Hepatocyte (in vitro differentiated cells): ENCODE results near the gene VCL. TPM values are rescaled to one million over a fixed set of nuclear protein-coding genes. Genes with fewer than 3 reads are reported as not detected.
A peak's percentile ranks its signal among the peaks of the same experiment; 100 is the strongest.
"Not testable (repeated sequence)": the region's sequence is repeated elsewhere in the genome, so short reads cannot be mapped to it uniquely, and the experiment has no call there.

Experiments
- DNase-seq: peaks from one replicate; pipeline ENCODE4 v3.0.0-alpha.2; 2016; ENCODE audit warnings: low spot score
- H2AFZ ChIP-seq: fragments of 200-600 bp; sonication (generic); 2 replicates; pipeline ENCODE4 v1.6.0; 2016; ENCODE audit warnings: antibody characterized with exemption, mild to moderate bottlenecking
- H3K27ac ChIP-seq: fragments of 200-600 bp; sonication (generic); 2 replicates; pipeline ENCODE4 v1.5.1; 2016; ENCODE audit warnings: mild to moderate bottlenecking
- H3K27me3 ChIP-seq: fragments of 200-600 bp; sonication (generic); 2 replicates; pipeline ENCODE4 v1.6.1; 2016
- H3K36me3 ChIP-seq: fragments of 200-600 bp; sonication (generic); replicated peaks from 2 replicates; pipeline ENCODE4 v1.5.1; 2016; ENCODE audit warnings: low read depth; ENCODE audit not compliant: insufficient read depth
- H3K4me1 ChIP-seq: fragments of 200-600 bp; sonication (generic); 2 replicates; pipeline ENCODE4 v1.5.1; 2016; ENCODE audit warnings: mild to moderate bottlenecking, moderate library complexity; ENCODE audit not compliant: insufficient read depth
- H3K4me2 ChIP-seq: fragments of 200-600 bp; sonication (generic); 2 replicates; pipeline ENCODE4 v1.6.0; 2016
- H3K4me3 ChIP-seq: fragments of 200-600 bp; sonication (generic); 2 replicates; pipeline ENCODE4 v1.5.1; 2016; ENCODE audit warnings: mild to moderate bottlenecking
- H3K79me2 ChIP-seq: fragments of 200-600 bp; sonication (generic); 2 replicates; pipeline ENCODE4 v1.6.0; 2017; ENCODE audit warnings: mild to moderate bottlenecking
- H3K9me2 ChIP-seq: fragments of 200-600 bp; sonication (generic); replicated peaks from 2 replicates; pipeline ENCODE4 v1.6.0; 2017; ENCODE audit warnings: mild to moderate bottlenecking; ENCODE audit not compliant: insufficient read depth
- H3K9me3 ChIP-seq: fragments of 200-600 bp; sonication (generic); 2 replicates; pipeline ENCODE4 v1.5.1; 2016; ENCODE audit warnings: low read depth, mild to moderate bottlenecking
- H4K20me1 ChIP-seq: fragments of 200-600 bp; sonication (generic); 2 replicates; pipeline ENCODE4 v1.6.0; 2016; ENCODE audit warnings: mild to moderate bottlenecking; ENCODE audit not compliant: insufficient read depth, poor library complexity, severe bottlenecking
- CTCF ChIP-seq: fragments of 200-600 bp; sonication (generic); IDR thresholded peaks from 2 replicates; pipeline ENCODE4 v1.5.1; 2016; ENCODE audit warnings: antibody characterized with exemption, mild to moderate bottlenecking; ENCODE audit not compliant: poor library complexity
- EZH2 ChIP-seq: fragments of 200-600 bp; sonication (generic); IDR thresholded peaks from 2 replicates; pipeline ENCODE4 v1.6.1; 2016; ENCODE audit warnings: antibody characterized with exemption, mild to moderate bottlenecking, borderline replicate concordance
- EZH2phosphoT487 ChIP-seq: fragments of 200-600 bp; sonication (generic); IDR thresholded peaks from one replicate; pipeline ENCODE4 v1.6.1; 2018; ENCODE audit warnings: antibody characterized with exemption, mild to moderate bottlenecking, low read depth, moderate library complexity; ENCODE audit not compliant: unreplicated experiment, severe bottlenecking
- WGBS: methylation state at CpG from one replicate; pipeline ENCODE4 v1.1.6; 2016; ENCODE audit warnings: low lambda C conversion rate; ENCODE audit errors: missing lambda C conversion rate; 5-methylcytosine and 5-hydroxymethylcytosine counted together
- polyA plus RNA-seq: library from polyadenylated mRNA; unstranded; fragments of >200 nt; fragmentation: Nextera tagmentation; extraction: Ambion mirVana; gene quantifications from 2 replicates; pipeline ENCODE4 v1.2.1, GENCODE V29; 2016
- total RNA-seq: library from RNA; depleted of rRNA; stranded (reverse); fragments of >200 nt; gene quantifications from 2 replicates; pipeline ENCODE4 v1.2.3, GENCODE V29; 2014

The VCL gene
- total and polyA plus RNA-seq, 2 experiments from 2014 or later: 60.8 to 93.4 TPM

GRCh38 chr10:73998623-73998928 lies 660 bp downstream of the VCL start:
- no peak for DNase-seq
- Histone ChIP-seq H3K27ac (peak overlapping the region; percentile 96), H4K20me1 (peaks cover 4% of the 10 kb centered on the region), H3K4me3 (peak overlapping the region; percentile 68), H3K9me2 (no peaks in the 10 kb centered on the region), H3K9me3 (no peaks in the 10 kb centered on the region), H3K4me2 (peak overlapping the region; percentile 74), H3K27me3 (no peaks in the 10 kb centered on the region), H3K79me2 (peaks cover 49% of the 10 kb centered on the region), H2AFZ (peak overlapping the region; percentile 28), H3K4me1 (peaks cover 21% of the 10 kb centered on the region), H3K36me3 (no peaks in the 10 kb centered on the region)
- WGBS: 1% methylated on average over 19 of the region's 21 CpGs
- no peak for TF ChIP-seq CTCF
- TF ChIP-seq EZH2phosphoT487: no peak
- no peak for TF ChIP-seq EZH2

- no peaks in the 10 kb centered on the region for H3K27me3 ChIP-seq
- H3K4me3 ChIP-seq: peak overlapping the region; percentile 68
- H4K20me1 ChIP-seq: peaks cover 4% of the 10 kb centered on the region
- H3K9me3 ChIP-seq: no peaks in the 10 kb centered on the region
- no peaks in the 10 kb centered on the region for H3K9me2 ChIP-seq
- peak overlapping the region; percentile 28 for H2AFZ ChIP-seq
- H3K27ac ChIP-seq: peak overlapping the region; percentile 96
- H3K36me3 ChIP-seq: no peaks in the 10 kb centered on the region
- peaks cover 21% of the 10 kb centered on the region for H3K4me1 ChIP-seq
- peak; percentile 88 for DNase-seq
- peak overlapping the region; percentile 74 for H3K4me2 ChIP-seq
- H3K79me2 ChIP-seq: peaks cover 54% of the 10 kb centered on the region
- TF ChIP-seq CTCF: peak; percentile 50
- no peak for TF ChIP-seq EZH2
- no peak for TF ChIP-seq EZH2phosphoT487
- 3% methylated on average over 14 of the region's 14 CpGs for WGBS
Measured at GRCh38 chr10:73998929-73999691, 1.2 kb downstream of the VCL start.

- Histone ChIP-seq H3K36me3 (no peaks in the 10 kb centered on the region), H3K9me3 (no peaks in the 10 kb centered on the region), H3K4me1 (peaks cover 21% of the 10 kb centered on the region), H3K4me3 (peak overlapping the region; percentile 68), H4K20me1 (peaks cover 4% of the 10 kb centered on the region), H3K27me3 (no peaks in the 10 kb centered on the region), H3K4me2 (peak overlapping the region; percentile 74), H2AFZ (peak overlapping the region; percentile 28), H3K27ac (peak overlapping the region; percentile 96), H3K9me2 (no peaks in the 10 kb centered on the region), H3K79me2 (peaks cover 60% of the 10 kb centered on the region)
- DNase-seq: peak; percentile 19
- 6% methylated on average over 1 of the region's 1 CpG for WGBS
- TF ChIP-seq EZH2phosphoT487: no peak
- TF ChIP-seq EZH2: no peak
- TF ChIP-seq CTCF: no peak
Measured at GRCh38 chr10:73999703-74000102, 1.8 kb downstream of the VCL start.

- H3K36me3 ChIP-seq, H2AFZ ChIP-seq, H3K9me2 ChIP-seq, H3K9me3 ChIP-seq, H3K27me3 ChIP-seq, H4K20me1 ChIP-seq, DNase-seq: not testable (repeated sequence)
- 88% methylated on average over 11 of the region's 11 CpGs for WGBS
- Histone ChIP-seq H3K4me1 (peaks cover 21% of the 10 kb centered on the region), H3K79me2 (peaks cover 65% of the 10 kb centered on the region), H3K27ac (peak overlapping the region; percentile 96), H3K4me2 (peak overlapping the region; percentile 74), H3K4me3 (peak overlapping the region; percentile 68)
Measured at GRCh38 chr10:74000244-74000643, 2.3 kb downstream of the VCL start.
